Measurements from ENCODE around the gene CCR4. TPM values are rescaled to one million over a fixed set of nuclear protein-coding genes. Genes with fewer than 3 reads are reported as not detected.

CCR4 gene
- total RNA-seq, 1 donor from 2014 or later, result 0.49 TPM

DNA sequence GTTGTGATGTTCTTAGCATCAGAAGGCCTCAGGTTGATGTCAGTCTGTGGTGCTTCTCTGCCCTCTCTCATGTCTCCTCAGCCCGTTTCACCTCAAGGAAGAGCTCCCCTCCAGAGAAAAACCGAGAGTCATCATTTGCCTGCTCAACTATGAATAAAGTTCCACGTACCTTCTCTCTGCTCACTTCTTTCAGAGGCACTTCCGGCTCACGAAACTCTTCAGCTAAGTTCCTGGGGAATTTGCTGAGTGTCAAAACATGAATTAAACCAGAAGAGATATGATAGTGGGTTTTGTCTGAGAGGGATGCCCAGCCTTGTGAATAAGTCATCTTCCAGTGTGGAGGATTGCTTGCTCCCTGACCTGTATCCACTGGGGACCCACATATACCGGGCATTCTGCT lies 37.7 kb downstream of the CCR4 start:
- no peaks in the 10 kb centered on the region for H3K9me3 ChIP-seq
- H3K27me3 ChIP-seq, result no peaks in the 10 kb centered on the region
- H3K27ac ChIP-seq, result no peak overlapping the region
- intact Hi-C loops (cut with DNase I), result no loop called here
- no peak overlapping the region for H3K4me3 ChIP-seq
- no peaks in the 10 kb centered on the region for H3K36me3 ChIP-seq
- H3K4me1 ChIP-seq, result no peaks in the 10 kb centered on the region
- DNase-seq (ENCODE audit: extremely low spot score in 2 of 2), result no peak
- TF ChIP-seq, protein P1, sequence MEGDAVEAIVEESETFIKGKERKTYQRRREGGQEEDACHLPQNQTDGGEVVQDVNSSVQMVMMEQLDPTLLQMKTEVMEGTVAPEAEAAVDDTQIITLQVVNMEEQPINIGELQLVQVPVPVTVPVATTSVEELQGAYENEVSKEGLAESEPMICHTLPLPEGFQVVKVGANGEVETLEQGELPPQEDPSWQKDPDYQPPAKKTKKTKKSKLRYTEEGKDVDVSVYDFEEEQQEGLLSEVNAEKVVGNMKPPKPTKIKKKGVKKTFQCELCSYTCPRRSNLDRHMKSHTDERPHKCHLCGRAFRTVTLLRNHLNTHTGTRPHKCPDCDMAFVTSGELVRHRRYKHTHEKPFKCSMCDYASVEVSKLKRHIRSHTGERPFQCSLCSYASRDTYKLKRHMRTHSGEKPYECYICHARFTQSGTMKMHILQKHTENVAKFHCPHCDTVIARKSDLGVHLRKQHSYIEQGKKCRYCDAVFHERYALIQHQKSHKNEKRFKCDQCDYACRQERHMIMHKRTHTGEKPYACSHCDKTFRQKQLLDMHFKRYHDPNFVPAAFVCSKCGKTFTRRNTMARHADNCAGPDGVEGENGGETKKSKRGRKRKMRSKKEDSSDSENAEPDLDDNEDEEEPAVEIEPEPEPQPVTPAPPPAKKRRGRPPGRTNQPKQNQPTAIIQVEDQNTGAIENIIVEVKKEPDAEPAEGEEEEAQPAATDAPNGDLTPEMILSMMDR (IDR thresholded peaks at IDR 0.05), result no peak
- TF ChIP-seq POLR2AphosphoS5 (IDR thresholded peaks at IDR 0.05; ENCODE audit: insufficient read depth in 1 of 2, low read depth in 1 of 2), result no peak
- TF ChIP-seq POLR2A (IDR thresholded peaks at IDR 0.05), result no peak

DNA sequence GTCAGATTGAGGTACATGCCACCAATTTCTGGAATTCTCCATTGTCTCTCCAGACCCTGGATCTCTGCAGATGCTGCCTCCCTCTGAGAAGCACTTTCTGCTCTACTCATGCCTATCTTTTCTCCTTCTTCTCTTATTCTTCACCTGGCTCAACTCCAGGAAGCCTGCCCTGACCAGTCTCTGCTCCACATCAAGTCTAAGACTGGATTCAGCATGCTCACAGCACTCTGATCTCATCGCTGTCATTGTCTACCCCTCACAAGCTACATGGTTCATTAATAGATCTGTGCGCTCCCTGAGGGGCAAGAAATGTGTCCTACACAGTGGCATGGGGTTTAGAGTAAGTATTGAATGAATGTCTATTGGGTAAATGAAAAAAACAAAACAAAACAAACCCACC lies 38.7 kb downstream of the CCR4 start:
- Histone ChIP-seq H3K4me3 (no peak overlapping the region), H3K4me1 (no peaks in the 10 kb centered on the region), H3K9me3 (no peaks in the 10 kb centered on the region), H3K27me3 (no peaks in the 10 kb centered on the region), H3K27ac (no peak overlapping the region), H3K36me3 (no peaks in the 10 kb centered on the region)
- no peak for TF ChIP-seq POLR2A (IDR thresholded peaks at IDR 0.05)
- no peak for TF ChIP-seq POLR2AphosphoS5 (IDR thresholded peaks at IDR 0.05; ENCODE audit: insufficient read depth in 1 of 2, low read depth in 1 of 2)
- TF ChIP-seq, protein P1 (IDR thresholded peaks at IDR 0.05), result no peak
- DNase-seq (ENCODE audit: extremely low spot score in 2 of 2), result no peak
- intact Hi-C loops (cut with DNase I), result no loop called here

DNA sequence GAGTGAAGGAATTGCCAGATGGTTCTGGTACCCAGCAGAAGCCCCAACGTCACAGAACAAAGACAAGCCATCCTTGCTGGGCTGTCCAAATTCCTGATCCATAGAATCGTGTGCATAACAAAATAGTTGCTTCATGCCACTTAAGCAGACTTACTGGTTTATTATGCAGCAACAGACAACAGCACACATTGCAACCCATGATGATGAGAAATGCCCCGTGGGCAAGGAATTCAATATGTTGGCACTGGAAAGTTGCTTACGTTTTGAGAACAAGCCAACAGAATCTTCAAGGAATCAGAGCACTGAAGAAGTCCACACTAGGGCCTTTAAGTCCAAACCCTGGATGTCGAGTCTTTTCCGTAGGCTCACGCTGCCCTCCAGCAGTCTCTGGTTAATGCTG lies 40.3 kb downstream of the CCR4 start:
- Histone ChIP-seq H3K27ac (no peak overlapping the region), H3K27me3 (no peaks in the 10 kb centered on the region), H3K9me3 (no peaks in the 10 kb centered on the region), H3K4me1 (no peaks in the 10 kb centered on the region), H3K4me3 (no peak overlapping the region), H3K36me3 (no peaks in the 10 kb centered on the region)
- no peak for TF ChIP-seq POLR2A (IDR thresholded peaks at IDR 0.05)
- TF ChIP-seq, protein P1 (IDR thresholded peaks at IDR 0.05), result no peak
- no peak for TF ChIP-seq POLR2AphosphoS5 (IDR thresholded peaks at IDR 0.05; ENCODE audit: insufficient read depth in 1 of 2, low read depth in 1 of 2)
- no peak for DNase-seq (ENCODE audit: extremely low spot score in 2 of 2)
- intact Hi-C loops (cut with DNase I), result no loop called here

DNA sequence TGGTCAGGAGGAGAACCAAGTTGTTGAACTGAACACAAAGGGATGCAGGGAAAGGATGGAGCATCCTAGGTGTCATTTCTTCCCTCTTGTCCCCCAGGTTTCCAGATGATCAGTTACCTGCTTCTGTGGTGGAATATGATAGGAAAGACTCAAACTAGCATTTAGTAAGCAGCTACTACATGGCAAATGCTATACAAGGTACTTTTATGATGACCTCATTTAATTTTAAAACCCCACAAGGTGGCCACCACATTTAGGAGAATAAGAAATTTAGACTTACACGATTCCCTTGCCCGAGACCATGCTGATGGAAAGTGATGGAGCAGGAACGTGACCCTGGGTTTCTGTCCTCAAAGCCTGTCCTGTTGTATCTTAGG lies 40.9 kb downstream of the CCR4 start:
- intact Hi-C loops (cut with DNase I), result no loop called here
- Histone ChIP-seq H3K27me3 (no peaks in the 10 kb centered on the region), H3K4me1 (no peaks in the 10 kb centered on the region), H3K9me3 (no peaks in the 10 kb centered on the region), H3K27ac (no peak overlapping the region), H3K36me3 (no peaks in the 10 kb centered on the region), H3K4me3 (no peak overlapping the region)
- no peak for DNase-seq (ENCODE audit: extremely low spot score in 2 of 2)
- TF ChIP-seq, protein P1 (IDR thresholded peaks at IDR 0.05), result no peak
- TF ChIP-seq POLR2A (IDR thresholded peaks at IDR 0.05) (no peak), POLR2AphosphoS5 (IDR thresholded peaks at IDR 0.05; ENCODE audit: insufficient read depth in 1 of 2, low read depth in 1 of 2) (no peak)

DNA sequence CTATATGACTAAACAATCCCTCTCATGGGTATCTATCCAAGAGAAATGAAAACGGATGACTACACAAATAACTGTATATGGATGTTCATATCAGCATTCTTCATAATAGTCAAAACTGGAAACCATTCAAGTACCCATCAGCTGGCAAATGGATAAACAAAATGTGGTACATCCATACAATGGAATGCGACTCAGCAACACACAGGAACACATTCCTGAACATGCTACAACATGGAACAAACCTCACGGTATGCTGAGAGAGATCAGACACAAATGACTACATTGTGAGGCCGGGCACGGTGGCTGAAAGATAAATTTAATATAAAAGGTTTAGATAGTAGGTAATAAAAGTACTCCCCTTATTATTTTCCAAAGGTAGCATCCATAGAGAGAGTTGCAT lies 42.6 kb downstream of the CCR4 start:
- DNase-seq (ENCODE audit: extremely low spot score in 2 of 2), result no peak
- Histone ChIP-seq H3K36me3 (no peaks in the 10 kb centered on the region), H3K4me3 (no peak overlapping the region), H3K9me3 (no peaks in the 10 kb centered on the region), H3K27ac (no peak overlapping the region), H3K4me1 (no peaks in the 10 kb centered on the region), H3K27me3 (no peaks in the 10 kb centered on the region)
- no peak for TF ChIP-seq POLR2A (IDR thresholded peaks at IDR 0.05)
- TF ChIP-seq, protein P1 (IDR thresholded peaks at IDR 0.05), result no peak
- TF ChIP-seq POLR2AphosphoS5 (IDR thresholded peaks at IDR 0.05; ENCODE audit: insufficient read depth in 1 of 2, low read depth in 1 of 2), result no peak
- intact Hi-C loops (cut with DNase I), result no loop called here
